ENCODE results near the gene WSB1. TPM values are rescaled to one million over a fixed set of nuclear protein-coding genes. Genes with fewer than 3 reads are reported as not detected.

WSB1 gene
- total RNA-seq, 1 experiment from 2014 or later: 114 TPM

GRCh38 chr17:27357236-27357635, 63.3 kb downstream of the WSB1 start:
- H3K36me3 ChIP-seq (ENCODE audit: insufficient read depth, low read length, poor library complexity, severe bottlenecking): no peaks in the 10 kb centered on the region
- ChIA-PET POLR2A (ENCODE audit: low non-redundant PET) (no interaction called here), CTCF (no interaction called here)
- no peaks in the 10 kb centered on the region for H3K27me3 ChIP-seq (replicated peaks; ENCODE audit: insufficient read depth, low read depth, low read length, poor library complexity)
- peaks cover 26% of the 10 kb centered on the region for H3K4me1 ChIP-seq (ENCODE audit: insufficient read depth, low read length, poor library complexity, severe bottlenecking)
- H3K4me3 ChIP-seq (ENCODE audit: low read depth, low read length, poor library complexity, severe bottlenecking): no peak overlapping the region
- TF ChIP-seq, protein P1, sequence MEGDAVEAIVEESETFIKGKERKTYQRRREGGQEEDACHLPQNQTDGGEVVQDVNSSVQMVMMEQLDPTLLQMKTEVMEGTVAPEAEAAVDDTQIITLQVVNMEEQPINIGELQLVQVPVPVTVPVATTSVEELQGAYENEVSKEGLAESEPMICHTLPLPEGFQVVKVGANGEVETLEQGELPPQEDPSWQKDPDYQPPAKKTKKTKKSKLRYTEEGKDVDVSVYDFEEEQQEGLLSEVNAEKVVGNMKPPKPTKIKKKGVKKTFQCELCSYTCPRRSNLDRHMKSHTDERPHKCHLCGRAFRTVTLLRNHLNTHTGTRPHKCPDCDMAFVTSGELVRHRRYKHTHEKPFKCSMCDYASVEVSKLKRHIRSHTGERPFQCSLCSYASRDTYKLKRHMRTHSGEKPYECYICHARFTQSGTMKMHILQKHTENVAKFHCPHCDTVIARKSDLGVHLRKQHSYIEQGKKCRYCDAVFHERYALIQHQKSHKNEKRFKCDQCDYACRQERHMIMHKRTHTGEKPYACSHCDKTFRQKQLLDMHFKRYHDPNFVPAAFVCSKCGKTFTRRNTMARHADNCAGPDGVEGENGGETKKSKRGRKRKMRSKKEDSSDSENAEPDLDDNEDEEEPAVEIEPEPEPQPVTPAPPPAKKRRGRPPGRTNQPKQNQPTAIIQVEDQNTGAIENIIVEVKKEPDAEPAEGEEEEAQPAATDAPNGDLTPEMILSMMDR (conservative IDR thresholded peaks at IDR 0.05; ENCODE audit: low read depth, low read length): no peak
- no peak for TF ChIP-seq EZH2 (IDR thresholded peaks at IDR 0.05; ENCODE audit: borderline replicate concordance, low read depth, low read length, poor library complexity, severe bottlenecking)
- intact Hi-C loops (cut with micrococcal nuclease; ENCODE audit: unreplicated experiment): no loop called here
- no peaks in the 10 kb centered on the region for H3K9me3 ChIP-seq (ENCODE audit: low read depth, low read length, poor library complexity, severe bottlenecking)
- DNase-seq (ENCODE audit: low spot score): no peak
- H3K27ac ChIP-seq (ENCODE audit: low read depth, low read length, poor library complexity, severe bottlenecking): no peak overlapping the region
- no TSS peak for BruUV-seq (replicated peaks)

DNA sequence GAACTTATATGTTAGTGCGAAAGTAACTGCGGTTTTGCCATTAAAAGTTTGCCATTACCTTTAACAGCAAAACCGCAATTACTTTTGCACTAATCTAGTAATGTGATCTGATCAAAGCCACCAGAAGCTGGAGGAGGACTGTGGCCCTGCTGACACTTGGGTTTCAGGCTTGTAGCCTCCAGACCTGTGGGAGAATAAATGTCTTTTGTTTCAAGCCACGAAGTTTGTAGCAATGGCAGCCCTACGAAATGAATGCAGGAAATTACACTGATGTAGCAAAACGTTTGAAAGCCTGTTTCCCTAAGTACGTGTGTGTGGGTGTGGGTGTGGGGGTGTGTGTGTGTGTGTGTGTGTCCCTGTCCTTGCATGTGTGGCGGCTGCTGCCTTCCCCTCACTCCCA, 66.6 kb downstream of the WSB1 start:
- H3K27ac ChIP-seq (ENCODE audit: low read depth, low read length, poor library complexity, severe bottlenecking): no peak overlapping the region
- H3K4me3 ChIP-seq (ENCODE audit: low read depth, low read length, poor library complexity, severe bottlenecking): no peak overlapping the region
- DNase-seq (ENCODE audit: low spot score): no peak
- no peaks in the 10 kb centered on the region for H3K36me3 ChIP-seq (ENCODE audit: insufficient read depth, low read length, poor library complexity, severe bottlenecking)
- no peaks in the 10 kb centered on the region for H3K9me3 ChIP-seq (ENCODE audit: low read depth, low read length, poor library complexity, severe bottlenecking)
- H3K4me1 ChIP-seq (ENCODE audit: insufficient read depth, low read length, poor library complexity, severe bottlenecking): peaks cover 7% of the 10 kb centered on the region
- TF ChIP-seq EZH2 (IDR thresholded peaks at IDR 0.05; ENCODE audit: borderline replicate concordance, low read depth, low read length, poor library complexity, severe bottlenecking): no peak
- TF ChIP-seq, protein P1 (conservative IDR thresholded peaks at IDR 0.05; ENCODE audit: low read depth, low read length): no peak
- BruUV-seq (replicated peaks): no TSS peak
- H3K27me3 ChIP-seq (replicated peaks; ENCODE audit: insufficient read depth, low read depth, low read length, poor library complexity): no peaks in the 10 kb centered on the region
- ChIA-PET CTCF (no interaction called here), POLR2A (ENCODE audit: low non-redundant PET) (no interaction called here)
- intact Hi-C loops (cut with micrococcal nuclease; ENCODE audit: unreplicated experiment): no loop called here

- intact Hi-C loops (cut with micrococcal nuclease; ENCODE audit: unreplicated experiment): no loop called here
- CTCF ChIA-PET: no interaction called here
- Histone ChIP-seq H3K4me1 (ENCODE audit: insufficient read depth, low read length, poor library complexity, severe bottlenecking) (no peaks in the 10 kb centered on the region), H3K36me3 (ENCODE audit: insufficient read depth, low read length, poor library complexity, severe bottlenecking) (no peaks in the 10 kb centered on the region), H3K27me3 (replicated peaks; ENCODE audit: insufficient read depth, low read depth, low read length, poor library complexity) (no peaks in the 10 kb centered on the region), H3K9me3 (ENCODE audit: low read depth, low read length, poor library complexity, severe bottlenecking) (no peaks in the 10 kb centered on the region), H3K27ac (ENCODE audit: low read depth, low read length, poor library complexity, severe bottlenecking) (no peak overlapping the region), H3K4me3 (ENCODE audit: low read depth, low read length, poor library complexity, severe bottlenecking) (no peak overlapping the region)
- TF ChIP-seq EZH2 (IDR thresholded peaks at IDR 0.05; ENCODE audit: borderline replicate concordance, low read depth, low read length, poor library complexity, severe bottlenecking): no peak
- TF ChIP-seq, protein P1 (conservative IDR thresholded peaks at IDR 0.05; ENCODE audit: low read depth, low read length): no peak
- POLR2A ChIA-PET (ENCODE audit: low non-redundant PET): no interaction called here
- no TSS peak for BruUV-seq (replicated peaks)
- DNase-seq (ENCODE audit: low spot score): no peak
Measured at GRCh38 chr17:27361695-27362094, 67.8 kb downstream of the WSB1 start.

Data from A673 (cell line).